Skin of body (tissue), 2 donors: Measurements from ENCODE around the gene MAST1. TPM values are rescaled to one million over a fixed set of nuclear protein-coding genes. Genes with fewer than 3 reads are reported as not detected.
"Not testable (repeated sequence)": the region's sequence is repeated elsewhere in the genome, so short reads cannot be mapped to it uniquely, and the experiment has no call there.

Source experiments
- DNase-seq: peaks from one replicate; lab custom pipeline; 2025; lab: John Stamatoyannopoulos, UW
- total RNA-seq: library from RNA; depleted of rRNA; stranded (reverse); fragments of >200 nt; gene quantifications from one replicate; pipeline ENCODE4 v1.2.3, GENCODE V29; 2014

MAST1 gene
- total RNA-seq, result 0.49 TPM

- DNase-seq, result no peak
Measured at GRCh38 chr19:12838182-12838885, at the start of gene MAST1. TSS of gene MAST1 (plus strand) at chr19:12838515. CDS start at chr19:12838573, 58 bp downstream.

GRCh38 chr19:12788682-12789097 is 49.6 kb upstream of the MAST1 start:
- peak; percentile 61 for DNase-seq

- DNase-seq, result peak; percentile 40
Measured at GRCh38 chr19:12789098-12789903, 49.0 kb upstream of the MAST1 start.

- peak; percentile 85 for DNase-seq
Measured at GRCh38 chr19:12789904-12790619, 48.3 kb upstream of the MAST1 start.

GRCh38 chr19:12790628-12791344 is 47.5 kb upstream of the MAST1 start:
- DNase-seq, result no peak

GRCh38 chr19:12791345-12792050 is 46.8 kb upstream of the MAST1 start, which contains the start of gene JUNB:
TSS of gene JUNB (plus strand) at chr19:12791486. CDS start at chr19:12791772, 286 bp downstream.
- DNase-seq, result peak; percentile 94

GRCh38 chr19:12792051-12792852 is 46.1 kb upstream of the MAST1 start:
- DNase-seq, result peak; percentile 22

- no peak for DNase-seq
Measured at GRCh38 chr19:12792853-12793289, 45.4 kb upstream of the MAST1 start.

GRCh38 chr19:12793290-12794195 is 44.8 kb upstream of the MAST1 start:
- DNase-seq, result peak; percentile 94

GRCh38 chr19:12794196-12794941 is 43.9 kb upstream of the MAST1 start:
- DNase-seq, result no peak

- DNase-seq, result no peak
Measured at GRCh38 chr19:12794971-12795381, 43.3 kb upstream of the MAST1 start.

- DNase-seq, result peak; percentile 83
Measured at GRCh38 chr19:12796146-12797071, 41.9 kb upstream of the MAST1 start.

- no peak for DNase-seq
Measured at GRCh38 chr19:12797141-12797587, 41.2 kb upstream of the MAST1 start.

GRCh38 chr19:12797607-12798006 is 40.7 kb upstream of the MAST1 start:
- not testable (repeated sequence) for DNase-seq

GRCh38 chr19:12799742-12800465 is 38.4 kb upstream of the MAST1 start:
- DNase-seq, result no peak

- no peak for DNase-seq
Measured at GRCh38 chr19:12800466-12800770, 37.9 kb upstream of the MAST1 start.
